NCI-H748 (cell line): ENCODE results near the gene APOD.
A peak's percentile ranks its signal among the peaks of the same experiment; 100 is the strongest.

ENCODE experiments used
- DNase-seq: peaks from one replicate; lab custom pipeline; 2025; ENCODE audit not compliant: unreplicated experiment; lab: John Stamatoyannopoulos, UW

Gene APOD

GRCh38 chr3:195587824-195588223, 4.1 kb upstream of the APOD start:
- DNase-seq: no peak

- no peak for DNase-seq
Measured at GRCh38 chr3:195587406-195587805, 3.7 kb upstream of the APOD start.

- DNase-seq: no peak
Measured at GRCh38 chr3:195584543-195584870, 767 bp upstream of the APOD start.

- no peak for DNase-seq
Measured at GRCh38 chr3:195582947-195583346, 793 bp downstream of the APOD start.

- DNase-seq: no peak
Measured at GRCh38 chr3:195580744-195581443, 2.8 kb downstream of the APOD start.

- no peak for DNase-seq
Measured at GRCh38 chr3:195579281-195579680, 4.5 kb downstream of the APOD start.

- DNase-seq: no peak
Measured at GRCh38 chr3:195578565-195578964, 5.2 kb downstream of the APOD start.

GRCh38 chr3:195577645-195578177, 6.0 kb downstream of the APOD start:
- no peak for DNase-seq

- no peak for DNase-seq
Measured at GRCh38 chr3:195574497-195575304, 9.0 kb downstream of the APOD start.

- DNase-seq: no peak
Measured at GRCh38 chr3:195573611-195574496, 9.9 kb downstream of the APOD start.

- DNase-seq: no peak
Measured at GRCh38 chr3:195571361-195571760, 12.4 kb downstream of the APOD start.

GRCh38 chr3:195570912-195571311, 12.8 kb downstream of the APOD start:
- DNase-seq: no peak

- DNase-seq: no peak
Measured at GRCh38 chr3:195570344-195570743, 13.4 kb downstream of the APOD start.

GRCh38 chr3:195568630-195569029, 15.1 kb downstream of the APOD start:
- no peak for DNase-seq

GRCh38 chr3:195566797-195567196, 16.9 kb downstream of the APOD start:
- DNase-seq: peak; percentile 3

GRCh38 chr3:195565716-195566115, 18.0 kb downstream of the APOD start:
- no peak for DNase-seq

- DNase-seq: no peak
Measured at GRCh38 chr3:195563317-195563716, 20.4 kb downstream of the APOD start.

- DNase-seq: peak; percentile 44
Measured at GRCh38 chr3:195559723-195560409, 23.9 kb downstream of the APOD start.

GRCh38 chr3:195558602-195559001, 25.1 kb downstream of the APOD start:
- peak; percentile 44 for DNase-seq

- no peak for DNase-seq
Measured at GRCh38 chr3:195557322-195557721, 26.4 kb downstream of the APOD start.

GRCh38 chr3:195556390-195556789, 27.4 kb downstream of the APOD start:
- peak; percentile 61 for DNase-seq
